RCC 7860 (cell line): ENCODE measurements around the gene RTN1.

Experiments used
- DNase-seq: peaks from one replicate; pipeline ENCODE4 v3.0.0-alpha.2; 2015; ENCODE audit warnings: low spot score
- FAIRE-seq: peaks from 2 replicates; lab custom pipeline; 2012; peaks lifted over from hg19 to GRCh38; lab: Jason Lieb, UNC

Gene RTN1

DNA sequence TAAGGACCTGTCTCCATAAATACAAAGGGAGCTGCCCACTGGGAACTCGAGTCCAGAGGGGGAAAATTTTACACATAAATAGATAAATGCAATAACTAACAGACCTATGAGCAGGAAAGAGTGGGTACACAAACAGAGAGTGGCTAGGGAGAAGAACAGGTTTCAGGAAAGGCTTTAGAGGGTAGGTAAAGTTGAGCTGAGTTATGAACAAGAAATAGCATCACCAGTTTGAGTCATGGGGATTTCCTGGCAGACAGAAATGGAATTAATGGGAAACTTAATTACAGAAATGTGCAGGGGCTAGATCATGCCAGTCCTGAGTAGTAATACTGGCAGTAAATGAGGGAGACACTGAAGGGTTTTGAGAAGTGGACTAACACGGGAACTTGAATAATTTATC lies 236.0 kb downstream of the RTN1 start:
- FAIRE-seq = no peak
- no peak for DNase-seq

DNA sequence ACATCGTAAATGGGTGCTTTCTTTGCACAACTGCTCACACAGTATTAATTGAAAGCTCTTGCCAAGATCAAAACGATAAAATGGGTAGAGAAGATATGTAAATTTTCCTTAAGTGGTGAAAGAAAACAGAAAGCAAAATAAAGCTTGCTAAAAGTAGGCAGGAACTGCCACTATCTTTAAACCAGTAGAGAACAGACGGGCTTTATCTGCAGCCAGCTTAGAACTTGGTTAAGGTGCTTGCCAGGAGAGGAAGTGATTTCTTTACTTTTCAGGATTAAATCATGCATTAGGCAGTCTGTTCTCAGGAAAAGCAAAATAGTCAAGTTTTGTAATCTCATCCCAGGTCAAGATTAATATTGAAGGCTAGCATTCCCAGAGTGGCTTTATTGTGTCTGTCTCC lies 237.1 kb downstream of the RTN1 start:
- FAIRE-seq (no peak), DNase-seq (no peak)

DNA sequence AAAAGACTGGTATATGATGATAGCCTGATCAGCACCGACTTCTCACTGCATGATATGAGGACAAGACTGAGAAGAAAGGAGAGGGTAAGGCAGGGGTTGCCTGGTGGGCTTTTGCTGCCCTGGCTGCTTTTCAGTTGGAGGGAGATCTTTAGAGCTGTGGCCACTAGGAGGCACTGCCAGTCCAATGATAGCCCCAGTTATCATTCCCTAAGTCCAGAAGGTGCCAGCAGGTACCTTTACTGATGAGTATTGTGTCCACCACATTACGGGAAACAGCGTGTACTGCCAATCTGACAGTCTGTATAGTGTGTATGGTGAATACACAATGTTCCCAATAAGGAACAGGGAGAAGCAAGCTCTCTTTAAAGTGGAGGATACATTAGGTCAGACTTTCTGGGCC lies 238.2 kb downstream of the RTN1 start:
- DNase-seq (no peak), FAIRE-seq (no peak)

DNA sequence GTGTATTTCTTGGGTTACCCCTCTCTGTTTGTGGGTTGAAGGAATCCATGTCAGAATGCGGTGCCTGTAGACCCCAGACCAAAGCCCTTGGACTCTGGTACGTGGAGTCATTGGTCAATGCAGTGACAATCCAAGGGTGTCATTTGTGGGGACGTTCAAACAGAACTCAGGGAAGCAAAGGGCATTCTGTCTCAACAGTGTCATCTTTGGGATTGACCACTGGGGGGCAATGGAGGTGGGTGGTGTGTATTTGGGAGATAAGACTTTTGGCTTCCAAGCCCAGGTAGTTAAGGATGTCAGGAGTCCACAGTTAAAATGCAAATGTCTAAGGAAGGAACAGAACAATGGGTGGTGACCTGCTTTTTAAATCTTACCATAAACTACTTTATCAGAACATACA lies 239.3 kb downstream of the RTN1 start:
- FAIRE-seq = no peak
- DNase-seq = no peak

DNA sequence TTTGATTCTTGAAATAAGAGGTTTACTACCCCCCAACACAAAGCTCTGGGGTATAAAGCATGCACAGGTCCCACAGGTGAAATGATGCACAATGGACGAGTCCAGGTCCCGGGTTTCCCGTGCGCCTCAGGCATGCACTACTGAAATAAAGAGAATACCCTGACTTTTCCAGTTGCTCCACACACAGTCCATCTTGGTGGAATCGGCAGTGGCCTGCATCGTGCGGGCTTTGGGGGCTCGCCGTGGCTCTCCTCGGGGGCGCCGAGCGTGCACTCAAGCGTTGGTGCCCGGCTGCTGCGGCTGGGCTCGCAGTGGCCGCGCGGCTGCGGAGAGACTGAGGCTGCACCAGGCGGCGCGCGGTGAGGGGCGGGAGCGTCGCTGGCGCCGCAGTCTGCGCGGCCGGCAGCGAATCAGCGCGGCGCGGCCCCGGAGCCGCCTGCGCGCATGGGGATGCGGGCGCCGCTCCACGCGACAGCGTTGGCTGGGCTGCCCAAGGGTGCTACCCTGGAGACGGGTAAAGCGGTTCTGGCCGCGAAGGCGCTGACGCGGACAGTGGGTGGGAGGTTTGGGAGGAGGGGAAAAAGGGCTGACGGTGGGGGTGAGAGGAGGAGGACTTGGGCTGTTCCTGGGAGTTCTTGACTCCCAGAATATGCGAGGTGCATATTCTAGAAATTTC lies 240.2 kb downstream of the RTN1 start:
- no peak for DNase-seq
- no peak for FAIRE-seq

DNA sequence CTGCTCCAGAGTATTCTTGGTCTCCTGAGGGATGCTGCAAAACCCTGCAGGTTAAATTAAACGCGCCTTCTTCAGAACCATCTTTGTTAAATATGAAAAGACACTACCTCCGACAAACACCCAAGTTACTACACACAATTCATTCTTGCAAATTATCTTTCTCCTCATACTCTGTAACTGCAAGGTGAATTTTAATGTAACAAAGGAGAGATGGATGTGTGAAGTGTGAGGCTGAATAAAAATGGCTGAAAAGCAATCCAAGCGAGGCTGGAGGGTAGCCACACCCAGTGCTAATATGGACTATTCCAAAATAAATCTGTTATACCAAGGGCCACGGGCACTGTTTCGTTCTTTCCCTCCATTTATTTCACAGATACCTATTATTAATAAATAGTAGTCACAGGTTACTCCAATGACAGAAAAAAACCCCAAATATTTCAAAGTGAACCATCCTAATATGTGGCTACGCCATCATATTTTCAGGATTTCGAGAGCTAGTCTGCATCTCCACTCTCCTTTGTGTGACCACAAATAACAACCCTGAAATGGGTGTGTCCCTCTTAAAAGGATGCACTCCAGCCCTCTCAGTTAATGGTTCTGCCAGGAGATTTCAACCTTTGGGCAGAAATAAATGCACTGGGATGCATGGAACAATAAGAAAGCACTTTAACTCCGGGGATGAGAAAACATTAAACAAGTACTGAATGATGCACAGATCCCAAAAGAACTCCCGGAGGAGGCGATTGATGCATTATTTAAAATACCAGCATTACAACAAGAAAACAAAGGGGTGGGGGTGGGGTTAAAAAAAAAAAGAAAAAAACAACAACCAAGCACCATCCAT lies 240.9 kb downstream of the RTN1 start:
- no peak for DNase-seq
- no peak for FAIRE-seq

DNA sequence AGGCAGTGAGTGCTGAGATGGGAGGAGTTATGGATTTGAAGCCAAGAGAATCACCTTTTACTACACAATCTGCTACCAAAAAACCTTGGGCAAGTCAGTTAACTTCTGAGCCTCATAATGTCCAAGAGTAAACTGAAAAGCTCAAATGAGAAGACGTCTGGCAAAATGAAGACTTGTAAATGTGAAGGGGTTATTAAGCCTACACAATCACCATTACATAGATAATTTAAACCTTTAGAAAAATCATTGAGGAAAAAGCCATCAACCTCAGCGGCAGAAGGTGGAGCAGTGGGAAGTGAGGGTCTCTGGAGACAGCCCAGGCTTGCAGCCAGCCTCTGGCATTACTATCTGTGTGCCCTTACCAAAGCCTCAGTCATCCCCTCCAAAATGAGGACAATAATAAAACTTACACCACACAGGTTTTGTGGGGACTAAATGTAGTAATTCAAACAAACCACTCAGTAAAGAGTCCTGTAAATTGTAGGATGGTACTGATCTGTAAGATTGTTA lies 243.5 kb downstream of the RTN1 start:
- FAIRE-seq (no peak), DNase-seq (no peak)

DNA sequence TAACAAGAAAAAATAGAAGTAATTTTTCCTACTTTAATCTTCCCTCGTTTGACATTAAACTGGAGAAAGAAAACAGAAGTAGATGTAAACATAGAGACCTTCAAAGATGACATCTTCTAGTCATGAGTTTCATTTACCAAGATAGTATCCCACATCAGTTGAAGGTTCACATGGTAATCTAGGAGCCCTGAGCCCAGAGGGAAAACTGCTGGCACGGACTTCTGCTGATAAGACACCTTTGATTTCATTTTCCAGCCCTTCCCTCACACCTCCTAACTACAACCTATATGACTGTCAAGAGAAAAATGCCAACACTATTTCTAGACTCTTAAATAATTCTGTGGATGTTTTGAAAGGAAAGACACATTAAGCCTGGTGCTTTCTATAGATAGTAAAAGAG lies 247.9 kb downstream of the RTN1 start:
- FAIRE-seq (no peak), DNase-seq (no peak)

DNA sequence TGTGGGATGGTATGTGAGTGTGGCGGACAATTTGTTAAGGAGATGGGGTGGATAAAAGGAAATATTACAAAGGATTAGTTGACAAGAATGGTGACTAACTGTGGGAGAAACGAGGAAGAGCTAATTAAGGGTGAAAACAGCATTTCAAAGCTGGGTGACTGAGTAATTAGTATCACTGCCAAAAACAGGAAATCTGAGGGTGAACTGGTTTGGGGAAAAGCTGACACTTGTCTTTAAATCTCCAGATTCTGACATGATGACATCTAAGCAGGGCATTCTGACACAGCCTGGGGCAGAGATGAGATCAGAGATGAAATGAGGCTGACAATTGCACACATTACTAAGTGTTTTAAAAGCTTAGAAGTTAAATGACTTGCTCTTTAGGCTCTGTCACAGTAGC lies 251.5 kb downstream of the RTN1 start:
- no peak for DNase-seq
- FAIRE-seq = no peak

DNA sequence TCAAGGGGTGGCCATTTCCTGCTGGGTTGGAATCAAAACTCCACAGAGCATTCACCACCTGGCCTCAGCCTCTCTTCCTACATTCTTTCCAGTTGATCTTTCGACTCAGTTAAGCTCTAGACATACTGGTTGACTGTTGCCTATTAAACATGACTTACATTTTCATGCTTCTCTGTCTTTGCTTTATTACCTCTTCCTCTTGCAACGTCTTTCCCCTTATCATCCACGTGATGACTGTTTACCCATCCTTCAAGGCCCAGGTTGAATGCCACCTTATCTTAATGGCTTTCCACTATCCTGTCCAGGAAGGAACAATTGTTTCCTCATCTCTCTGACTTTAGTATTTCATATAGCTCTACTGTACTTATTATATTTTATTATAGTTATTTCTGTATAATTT lies 269.5 kb downstream of the RTN1 start:
- DNase-seq (no peak), FAIRE-seq (no peak)

DNA sequence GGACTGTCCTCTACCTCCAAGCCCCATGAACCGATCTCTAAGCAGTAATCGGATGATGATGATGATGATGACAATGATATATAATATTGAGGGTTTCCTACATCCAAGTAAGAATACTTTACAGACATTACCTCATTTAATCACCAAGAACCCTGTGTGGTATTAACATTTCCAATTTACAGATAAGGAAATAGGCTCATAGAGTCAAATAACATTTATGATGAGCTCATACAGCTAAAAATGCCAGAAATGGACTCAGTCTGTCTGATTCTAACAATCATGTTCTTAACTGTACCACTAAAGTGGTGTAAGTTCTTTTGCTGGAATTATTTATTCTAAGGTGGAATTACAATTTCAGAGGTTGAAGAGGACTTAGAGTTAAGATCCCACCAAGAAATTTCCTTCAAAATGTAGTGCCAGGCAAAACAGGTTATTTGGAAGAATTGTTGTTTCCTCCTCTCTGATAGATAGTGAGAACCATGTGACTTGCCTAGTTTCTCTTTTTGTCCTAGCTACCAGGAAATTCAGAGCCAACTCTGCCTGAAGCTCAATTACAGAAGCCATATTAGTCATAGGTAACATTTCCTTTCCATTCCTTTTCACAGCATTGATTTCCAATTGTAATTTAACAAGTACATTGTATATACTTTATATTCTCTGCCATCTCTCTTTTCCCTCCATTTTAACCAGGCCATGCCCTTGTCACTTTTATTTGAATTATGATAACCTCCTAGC lies 270.2 kb downstream of the RTN1 start:
- DNase-seq (no peak), FAIRE-seq (no peak)

DNA sequence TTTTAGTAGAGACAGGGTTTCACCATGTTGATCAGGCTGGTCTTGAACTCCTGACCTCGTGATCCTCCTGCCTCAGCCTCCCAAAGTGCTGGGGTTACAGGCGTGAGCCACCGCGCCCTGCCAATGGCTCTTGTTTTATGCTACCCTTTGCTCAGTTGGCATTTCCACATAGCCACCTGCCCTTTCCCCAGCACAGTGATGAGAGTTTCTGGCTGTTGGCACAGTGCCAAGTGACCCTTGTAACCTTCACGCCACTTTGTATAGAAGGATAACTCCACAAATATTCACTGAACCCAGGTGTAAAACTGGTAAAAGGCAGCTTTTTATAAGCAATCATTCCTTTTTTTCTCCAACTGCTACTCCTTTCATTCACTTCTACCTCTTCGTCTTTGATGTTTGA lies 275.5 kb downstream of the RTN1 start:
- DNase-seq (no peak), FAIRE-seq (no peak)

DNA sequence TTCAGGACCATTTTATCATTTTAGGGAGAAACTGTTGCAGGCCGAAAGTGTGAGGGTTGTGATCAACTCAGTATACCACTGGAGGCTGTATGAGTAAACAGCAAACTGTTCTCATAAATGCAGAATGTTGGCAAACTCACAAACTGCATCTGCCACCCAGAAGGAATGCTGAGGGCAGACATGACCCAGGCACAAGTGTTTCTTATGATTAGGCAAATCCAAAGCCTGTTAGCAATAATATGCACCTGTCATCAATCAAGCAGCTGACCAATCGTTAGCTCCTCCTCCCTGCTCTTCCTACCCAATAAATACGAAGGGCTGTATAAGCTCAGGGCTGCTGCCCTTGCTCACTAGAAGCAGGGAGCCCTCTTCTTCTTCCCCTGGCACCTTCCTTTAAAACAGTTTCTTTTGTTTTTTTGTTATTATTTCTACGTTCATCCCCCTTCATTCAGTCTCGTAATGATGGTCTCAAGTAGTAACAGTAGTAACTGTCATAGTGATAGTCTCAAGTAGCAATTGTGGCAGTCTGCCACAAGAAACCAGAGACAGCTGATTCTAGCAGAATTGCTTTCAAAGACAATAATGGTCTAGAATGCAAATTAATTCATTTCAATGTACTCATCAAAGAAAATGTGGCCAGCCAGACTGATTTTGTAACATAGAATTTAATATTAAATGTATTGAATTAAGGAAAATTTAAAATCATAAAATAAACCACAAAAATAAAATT lies 278.8 kb downstream of the RTN1 start:
- FAIRE-seq (no peak), DNase-seq (no peak)

DNA sequence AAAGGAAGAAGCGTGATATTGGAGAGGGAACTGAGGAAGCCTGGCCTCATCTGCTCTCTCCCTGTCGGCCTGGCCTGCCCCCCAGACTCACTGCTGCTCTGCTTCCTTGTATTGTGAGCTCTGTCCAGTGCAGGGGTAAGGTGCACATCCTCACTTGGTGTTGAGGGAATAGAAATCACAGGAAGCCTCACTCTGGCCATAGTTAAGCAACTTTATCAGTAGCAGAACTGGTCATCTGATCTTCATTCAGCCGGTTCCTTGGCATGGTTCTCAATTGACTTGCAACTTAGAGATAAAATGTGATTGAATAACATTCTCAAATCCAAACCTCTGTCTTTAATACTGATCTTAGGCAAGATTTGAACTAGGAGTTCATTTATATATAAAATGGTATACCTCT lies 282.5 kb downstream of the RTN1 start:
- DNase-seq (no peak), FAIRE-seq (no peak)

DNA sequence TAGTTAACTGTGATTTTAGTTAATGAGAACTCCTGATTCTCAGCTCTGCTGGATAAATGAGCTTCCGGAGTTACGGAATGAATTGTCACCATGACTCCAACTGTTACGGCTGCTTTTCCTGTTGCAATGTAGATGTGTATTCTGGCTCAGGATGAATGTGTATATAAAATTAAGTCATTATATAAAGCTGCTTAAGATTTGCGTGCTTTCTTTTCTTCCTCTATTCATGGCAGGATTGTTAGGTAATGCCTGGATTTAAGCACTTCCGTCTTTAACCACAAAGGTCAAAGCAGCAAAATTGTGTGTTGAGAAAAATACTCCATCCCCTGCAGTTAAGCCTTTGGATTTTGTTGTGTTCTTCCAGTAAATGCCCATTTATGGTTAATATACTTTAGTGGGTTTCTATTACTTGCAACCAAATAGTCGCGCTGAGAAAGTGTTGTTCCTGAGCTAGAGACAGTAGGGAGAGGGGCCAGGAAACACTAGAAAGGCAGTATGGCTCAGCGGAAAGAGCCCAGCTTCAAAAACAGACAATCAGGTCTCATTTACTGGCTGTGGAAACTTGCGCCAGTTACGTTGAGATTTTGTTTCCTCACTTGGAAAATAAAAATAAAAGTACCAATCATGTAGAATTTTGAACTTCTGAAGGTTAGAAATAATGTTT lies 284.6 kb downstream of the RTN1 start:
- DNase-seq (no peak), FAIRE-seq (no peak)

DNA sequence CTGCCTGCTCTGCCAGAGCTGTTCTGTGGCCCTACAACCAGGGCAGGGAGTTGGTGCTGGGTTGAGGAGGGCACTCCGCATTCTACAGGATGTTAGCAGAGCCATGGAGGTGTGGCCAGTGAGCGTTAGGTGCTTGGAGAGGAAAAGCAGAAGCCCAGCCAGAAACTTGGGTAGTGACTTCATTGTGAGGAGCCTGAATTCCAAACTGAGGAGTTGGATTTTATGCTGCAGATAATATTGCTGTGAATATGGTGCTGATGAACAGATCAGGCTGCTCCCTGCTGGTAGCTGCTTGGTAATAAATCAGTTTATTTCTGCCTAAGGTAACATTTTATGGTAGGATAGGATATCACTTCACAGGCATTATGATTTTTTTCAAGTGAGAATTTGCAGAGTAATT lies 286.8 kb downstream of the RTN1 start:
- FAIRE-seq (no peak), DNase-seq (no peak)

DNA sequence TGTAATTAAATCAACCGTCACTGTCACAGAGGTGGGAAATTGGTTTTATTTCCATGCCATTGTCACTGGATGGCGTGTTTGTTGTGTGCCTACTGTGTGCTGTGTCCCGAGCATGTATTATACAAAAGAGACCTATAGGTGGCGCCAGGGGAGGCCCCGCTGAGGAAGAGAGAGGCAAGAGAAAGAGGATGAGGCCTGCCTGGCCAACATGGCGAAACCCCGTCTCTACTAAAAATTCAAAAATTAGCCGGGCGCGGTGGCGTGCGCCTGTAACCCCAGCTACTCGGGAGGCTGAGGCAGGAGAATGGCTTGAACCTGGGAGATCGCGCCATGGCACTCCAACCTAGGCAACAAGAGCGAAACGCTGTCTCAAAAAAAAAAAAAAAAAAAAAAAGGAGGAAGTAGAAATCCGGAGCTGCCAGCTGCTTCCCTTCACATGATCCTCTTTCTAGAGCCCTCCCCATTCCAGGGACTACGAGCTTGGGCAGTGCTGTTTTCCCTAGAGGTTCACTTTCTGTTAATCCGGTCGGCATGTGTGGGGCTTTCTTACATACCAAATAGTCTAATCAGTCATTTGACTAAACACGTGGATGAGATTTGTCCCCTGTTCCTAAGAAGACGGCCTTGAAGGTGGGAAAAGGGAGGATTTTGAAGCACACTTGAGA lies 287.6 kb downstream of the RTN1 start:
- FAIRE-seq = no peak
- DNase-seq = no peak

DNA sequence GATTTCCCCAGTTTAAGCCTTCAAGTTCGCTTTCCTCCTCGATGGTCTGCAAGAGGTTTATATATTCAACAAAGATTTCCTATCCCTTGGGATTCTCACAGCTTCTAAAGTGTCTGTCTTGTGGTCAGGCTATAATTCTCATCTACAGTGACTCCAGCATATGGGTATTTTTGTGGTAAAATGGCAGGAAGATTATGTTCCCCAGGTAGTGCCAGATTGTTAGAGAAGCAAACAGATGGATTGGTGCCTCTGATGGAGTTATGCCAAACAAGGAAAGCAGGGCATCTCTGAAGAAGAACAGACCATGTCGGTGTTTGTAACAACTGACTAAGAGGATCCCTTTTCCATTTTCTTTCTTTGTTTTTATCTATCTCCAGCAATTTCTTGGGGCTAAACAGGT lies 288.4 kb downstream of the RTN1 start:
- DNase-seq (no peak), FAIRE-seq (no peak)

DNA sequence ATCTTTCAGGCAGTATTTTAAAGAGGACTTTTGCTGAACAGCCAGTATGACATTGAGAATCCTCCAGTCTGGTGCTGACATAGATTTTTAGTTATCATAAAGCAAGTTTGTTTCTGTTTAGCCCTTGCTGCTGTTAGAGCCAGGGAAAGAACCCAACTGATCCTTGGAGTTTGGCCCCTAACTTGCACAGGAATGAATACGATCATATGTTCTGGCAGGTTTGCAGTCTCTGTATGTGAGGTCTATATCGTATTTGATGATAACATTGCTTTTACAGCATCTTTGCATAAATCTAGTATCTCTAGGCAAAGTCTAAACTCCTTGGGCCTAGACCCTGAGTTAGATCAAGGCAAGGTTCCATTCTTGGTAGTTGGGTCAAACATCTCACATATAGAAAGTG lies 289.7 kb downstream of the RTN1 start:
- FAIRE-seq = no peak
- no peak for DNase-seq
